HG03097 (cell line): ENCODE measurements around the gene SPSB4.

ENCODE experiments used
- ATAC-seq: cut with Tn5 transposase; IDR thresholded peaks from one replicate; pipeline ENCODE4 v1.9.1; 2021; ENCODE audit not compliant: unreplicated experiment, low FRiP score

The SPSB4 gene

GRCh38 chr3:141052201-141053069 is 1.3 kb downstream of the SPSB4 start:
- ATAC-seq = no peak

DNA sequence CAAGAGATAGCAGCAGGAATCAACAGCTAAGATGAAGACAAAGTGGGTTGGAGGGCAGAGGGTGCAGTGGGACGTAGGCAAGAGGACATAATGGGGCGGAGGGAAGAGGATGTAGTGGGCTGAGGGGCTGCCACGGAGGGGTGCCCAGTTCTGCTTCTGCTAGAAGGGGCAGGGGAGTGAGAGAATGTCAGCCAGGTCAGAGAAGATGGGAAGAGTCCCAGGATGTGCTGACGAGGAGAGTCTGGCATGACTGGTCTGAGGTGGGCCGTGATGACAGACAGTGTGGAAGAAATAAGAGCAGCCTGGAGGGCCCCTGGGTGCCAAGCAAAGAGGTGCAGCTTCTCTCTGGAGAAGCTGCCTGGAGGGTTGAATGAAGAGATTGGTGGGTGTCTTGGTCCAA is 4.0 kb downstream of the SPSB4 start:
- no peak for ATAC-seq

- ATAC-seq = no peak
Measured at GRCh38 chr3:141055536-141056445, 4.6 kb downstream of the SPSB4 start.

- ATAC-seq = no peak
Measured at GRCh38 chr3:141056751-141057171, 5.6 kb downstream of the SPSB4 start.

- ATAC-seq = no peak
Measured at GRCh38 chr3:141057436-141057835, 6.3 kb downstream of the SPSB4 start.

GRCh38 chr3:141057946-141058800 is 7.0 kb downstream of the SPSB4 start:
- ATAC-seq = no peak

DNA sequence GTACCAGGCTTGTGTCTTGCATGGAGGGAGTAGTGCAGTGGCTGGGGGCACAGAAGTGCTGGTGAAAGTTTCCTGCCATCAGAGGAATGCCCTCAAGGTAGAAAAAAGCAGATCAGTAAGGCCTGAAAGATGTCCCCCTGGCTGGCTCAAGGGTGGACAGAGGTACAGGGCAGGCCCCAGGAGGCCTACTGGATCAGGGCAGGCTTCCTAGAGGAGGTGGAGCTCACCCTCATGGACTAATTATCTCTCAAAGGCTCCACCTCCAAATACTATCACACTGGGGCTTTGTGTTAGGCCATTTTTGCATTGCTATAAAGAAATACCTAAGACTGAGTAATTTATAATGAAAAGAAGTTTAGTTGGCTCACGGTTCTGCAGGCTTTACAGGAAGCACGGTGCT is 7.8 kb downstream of the SPSB4 start:
- ATAC-seq = no peak

GRCh38 chr3:141059816-141060215 is 8.7 kb downstream of the SPSB4 start:
- no peak for ATAC-seq

DNA sequence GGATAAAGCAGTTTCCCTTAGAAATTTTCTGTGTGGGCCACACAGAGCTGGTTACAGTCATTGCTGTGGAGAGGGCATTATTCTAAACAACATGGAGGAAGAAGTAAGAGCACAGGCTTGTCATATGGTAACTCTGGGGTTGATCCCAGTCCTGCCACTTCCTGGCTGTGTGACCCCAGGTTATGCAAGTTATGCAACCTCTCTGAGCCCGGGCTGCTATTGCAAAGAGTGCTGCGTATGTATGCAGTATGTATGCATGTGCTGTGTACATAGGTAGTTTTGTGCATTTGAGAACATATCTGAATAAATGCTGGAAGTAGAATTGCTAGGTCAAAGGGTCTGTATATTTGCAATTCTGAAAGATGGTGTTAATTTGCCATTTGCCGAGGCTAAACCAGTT is 9.2 kb downstream of the SPSB4 start:
- no peak for ATAC-seq

GRCh38 chr3:141063831-141064230 is 12.7 kb downstream of the SPSB4 start:
- no peak for ATAC-seq

DNA sequence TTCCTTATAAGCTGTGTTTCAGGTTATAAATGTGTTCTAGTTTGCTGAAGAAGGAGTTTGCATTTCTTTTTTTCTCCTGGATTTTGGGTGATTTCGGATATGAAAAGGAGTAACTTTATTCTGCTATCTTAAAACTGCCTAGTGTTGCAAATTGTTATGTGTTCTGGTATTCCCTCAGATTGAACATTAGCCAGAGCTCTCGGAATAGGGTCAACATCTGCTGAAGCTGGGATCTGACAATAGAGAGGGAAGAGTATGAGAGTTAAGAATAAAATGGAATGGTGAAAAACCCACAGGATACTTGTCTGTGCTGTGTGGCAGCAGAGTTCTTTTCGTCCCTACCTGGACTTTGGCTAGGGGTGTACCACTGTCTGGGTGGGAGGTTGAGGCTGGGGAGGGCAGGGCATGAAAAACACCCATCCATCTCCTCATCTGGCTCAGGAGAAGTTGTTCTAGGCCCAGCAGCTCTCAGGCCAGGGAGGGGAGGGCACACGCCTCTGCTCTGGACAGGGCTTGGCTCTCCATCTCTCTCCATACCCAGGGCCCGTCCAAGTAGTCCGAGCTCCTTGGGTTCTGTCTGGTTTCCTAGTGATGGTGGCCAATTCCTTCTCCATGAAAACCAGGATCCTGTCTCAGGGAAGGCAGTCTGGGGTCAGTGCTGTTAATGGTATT is 13.2 kb downstream of the SPSB4 start:
- ATAC-seq = no peak

DNA sequence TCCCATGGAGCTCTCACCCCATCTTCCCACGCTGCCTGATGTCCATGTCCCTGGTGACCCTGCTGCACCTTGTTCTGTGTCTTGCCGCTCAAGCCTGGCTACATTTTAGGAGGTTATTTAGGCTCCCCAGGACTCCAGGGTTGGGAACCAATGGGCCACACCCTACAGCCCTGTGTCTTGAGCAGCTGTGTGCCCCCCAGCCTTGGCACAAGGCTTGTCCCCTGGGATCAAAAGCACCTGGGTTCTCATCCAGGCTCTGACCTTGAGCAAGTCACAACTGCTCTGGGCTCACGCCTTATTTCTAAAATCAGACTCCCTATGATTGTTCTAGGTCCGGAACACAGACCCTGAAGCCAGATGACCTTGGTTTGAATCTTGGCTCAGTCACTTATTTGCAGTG is 14.1 kb downstream of the SPSB4 start:
- ATAC-seq = no peak

DNA sequence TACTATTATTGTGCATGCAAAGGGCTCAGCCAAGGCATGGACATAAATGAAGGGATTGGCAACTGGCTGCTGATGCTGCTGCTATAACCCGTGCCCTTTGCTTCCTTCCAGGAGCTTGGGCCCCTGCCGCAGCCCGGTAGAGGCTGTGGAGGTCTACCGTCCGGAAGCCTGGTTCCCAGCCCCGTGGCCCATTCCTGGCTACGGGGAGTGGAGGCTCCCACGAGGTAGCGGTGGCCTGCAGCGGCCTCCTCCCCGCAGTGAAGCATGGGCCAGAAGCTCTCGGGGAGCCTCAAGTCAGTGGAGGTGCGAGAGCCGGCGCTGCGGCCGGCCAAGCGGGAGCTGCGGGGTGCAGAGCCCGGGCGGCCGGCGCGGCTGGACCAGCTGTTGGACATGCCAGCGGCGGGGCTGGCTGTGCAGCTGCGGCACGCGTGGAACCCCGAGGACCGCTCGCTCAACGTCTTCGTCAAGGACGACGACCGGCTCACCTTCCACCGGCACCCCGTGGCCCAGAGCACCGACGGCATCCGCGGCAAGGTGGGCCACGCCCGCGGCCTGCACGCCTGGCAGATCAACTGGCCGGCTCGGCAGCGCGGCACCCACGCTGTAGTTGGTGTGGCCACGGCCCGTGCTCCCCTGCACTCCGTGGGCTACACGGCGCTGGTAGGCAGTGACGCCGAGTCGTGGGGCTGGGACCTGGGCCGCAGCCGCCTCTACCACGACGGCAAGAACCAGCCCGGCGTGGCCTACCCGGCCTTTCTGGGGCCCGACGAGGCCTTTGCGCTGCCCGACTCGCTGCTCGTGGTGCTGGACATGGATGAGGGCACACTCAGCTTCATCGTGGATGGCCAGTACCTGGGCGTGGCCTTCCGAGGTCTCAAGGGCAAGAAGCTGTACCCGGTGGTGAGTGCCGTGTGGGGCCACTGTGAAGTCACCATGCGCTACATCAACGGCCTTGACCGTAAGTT is 15.0 kb downstream of the SPSB4 start:
- no peak for ATAC-seq

- ATAC-seq = no peak
Measured at GRCh38 chr3:141067206-141067974, 16.2 kb downstream of the SPSB4 start.

DNA sequence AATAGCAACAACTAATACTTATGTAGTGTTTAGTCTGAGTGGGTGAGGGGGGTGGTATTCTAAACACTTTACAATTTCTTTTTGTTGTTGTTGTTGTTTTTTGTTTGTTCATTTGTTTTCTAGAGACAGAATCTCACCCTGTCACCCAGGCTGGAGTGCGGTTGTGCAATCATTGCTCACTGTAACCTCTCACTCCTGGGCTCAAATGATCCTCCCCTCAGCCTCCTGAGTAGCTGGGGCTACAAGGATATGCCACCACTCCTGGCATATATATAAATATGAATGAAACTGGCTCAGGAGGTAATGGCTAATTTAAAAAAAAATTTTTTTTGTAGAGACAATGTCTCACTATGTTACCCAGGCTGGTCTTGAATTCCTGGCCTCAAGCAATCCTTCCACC is 19.1 kb downstream of the SPSB4 start:
- ATAC-seq = no peak

DNA sequence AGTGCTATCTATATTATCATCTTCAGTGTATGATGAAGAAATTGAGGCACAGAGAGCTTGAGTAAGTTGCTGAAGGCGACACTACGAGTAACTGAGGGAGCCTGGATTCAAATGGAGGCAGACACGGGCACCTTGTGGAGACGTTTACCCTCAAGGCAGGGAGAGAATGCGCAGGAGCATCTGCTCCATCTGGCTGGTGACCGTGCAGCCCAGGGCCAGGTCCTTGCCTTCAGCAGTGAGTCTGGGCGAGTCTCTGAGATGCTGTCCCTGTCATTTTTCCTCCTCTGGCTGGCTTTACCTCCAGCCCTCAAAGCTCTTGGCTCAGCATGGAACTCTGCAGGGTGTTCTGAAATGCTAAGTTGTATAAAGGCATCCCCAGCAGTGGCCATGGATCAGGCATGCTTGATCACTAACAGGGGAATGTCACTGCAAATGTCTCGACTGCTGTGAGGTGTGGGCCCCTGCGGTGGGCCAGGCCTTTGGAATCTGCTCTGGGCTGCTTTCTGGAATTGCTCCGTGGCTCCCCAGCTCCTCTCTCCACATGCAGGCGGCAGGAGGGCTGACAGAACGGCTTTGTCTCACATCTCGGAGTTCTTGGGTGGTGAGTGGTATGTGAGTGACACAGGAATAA is 19.7 kb downstream of the SPSB4 start:
- ATAC-seq = no peak

- ATAC-seq = no peak
Measured at GRCh38 chr3:141071681-141072260, 20.6 kb downstream of the SPSB4 start.
